Trophoblast cell (in vitro differentiated cells and primary cell): ENCODE results near the gene KRT86. TPM values are rescaled to one million over a fixed set of nuclear protein-coding genes. Genes with fewer than 3 reads are reported as not detected.
A peak's percentile ranks its signal among the peaks of the same experiment; 100 is the strongest.

ENCODE experiments used
- DNase-seq, 2 donors: peaks; one replicate each; pipeline ENCODE4 v3.0.0-alpha.2; 2016
- H2AFZ ChIP-seq: 2 replicates; pipeline ENCODE4 v1.6.1; 2013; ENCODE audit warnings: low read length, moderate library complexity, mild to moderate bottlenecking; ENCODE audit not compliant: insufficient read depth, poor library complexity
- H2AK5ac ChIP-seq: 2 replicates; pipeline ENCODE4 v1.6.1; 2013; ENCODE audit warnings: mild to moderate bottlenecking, low read length
- H2BK120ac ChIP-seq: 2 replicates; pipeline ENCODE4 v1.6.1; 2013; ENCODE audit warnings: low read length, mild to moderate bottlenecking, moderate library complexity; ENCODE audit not compliant: insufficient read depth, poor library complexity
- H2BK12ac ChIP-seq: 2 replicates; pipeline ENCODE4 v1.6.1; 2013; ENCODE audit warnings: mild to moderate bottlenecking, low read length, moderate library complexity
- H2BK5ac ChIP-seq: 2 replicates; pipeline ENCODE4 v1.6.1; 2013; ENCODE audit warnings: low read length, low read depth, moderate library complexity, mild to moderate bottlenecking; ENCODE audit not compliant: poor library complexity
- H3K14ac ChIP-seq: 2 replicates; pipeline ENCODE4 v1.6.1; 2013; ENCODE audit warnings: mild to moderate bottlenecking, low read length
- H3K18ac ChIP-seq: 2 replicates; pipeline ENCODE4 v1.6.1; 2013; ENCODE audit warnings: mild to moderate bottlenecking, low read length
- H3K23ac ChIP-seq: 2 replicates; pipeline ENCODE4 v1.6.1; 2013; ENCODE audit warnings: low read length
- H3K27ac ChIP-seq: 2 replicates; pipeline ENCODE4 v1.5.1; 2013; ENCODE audit warnings: low read depth, mild to moderate bottlenecking, inconsistent platforms, low read length, moderate library complexity
- H3K27me3 ChIP-seq: 2 replicates; pipeline ENCODE4 v1.6.1; 2013; ENCODE audit warnings: inconsistent platforms, mild to moderate bottlenecking, low read length, moderate library complexity; ENCODE audit not compliant: insufficient read depth
- H3K36me3 ChIP-seq, 2 experiments: 1 replicate in 1 of 2; 2 replicates in 1 of 2; pipeline ENCODE4 v1.6.1; 2013; ENCODE audit warnings: low read length in 2 of 2, mild to moderate bottlenecking in 2 of 2, moderate library complexity in 1 of 2; ENCODE audit not compliant: insufficient read depth in 2 of 2, control insufficient read depth in 1 of 2
- H3K4ac ChIP-seq: 2 replicates; pipeline ENCODE4 v1.6.1; 2013; ENCODE audit warnings: low read depth, mild to moderate bottlenecking, low read length, moderate library complexity
- H3K4me1 ChIP-seq, 2 experiments: 1 replicate in 1 of 2; 2 replicates in 1 of 2; pipeline ENCODE4 v1.6.1; 2013; ENCODE audit warnings: low read length in 2 of 2, mild to moderate bottlenecking in 2 of 2, moderate library complexity in 1 of 2; ENCODE audit not compliant: insufficient read depth in 2 of 2, control insufficient read depth in 1 of 2
- H3K4me2 ChIP-seq: 2 replicates; pipeline ENCODE4 v1.6.1; 2013; ENCODE audit warnings: inconsistent platforms, mild to moderate bottlenecking, low read length, moderate library complexity
- H3K4me3 ChIP-seq: 2 replicates; pipeline ENCODE4 v1.5.1; 2013; ENCODE audit warnings: mild to moderate bottlenecking, low read depth, low read length, inconsistent platforms
- H3K79me1 ChIP-seq: one replicate; pipeline ENCODE4 v1.6.1; 2013; ENCODE audit warnings: low read length
- H3K79me2 ChIP-seq: 2 replicates; pipeline ENCODE4 v1.6.1; 2013; ENCODE audit warnings: low read length, mild to moderate bottlenecking; ENCODE audit not compliant: control insufficient read depth, insufficient read depth, poor library complexity
- H3K9ac ChIP-seq: 2 replicates; pipeline ENCODE4 v1.6.1; 2013; ENCODE audit warnings: mild to moderate bottlenecking, low read length
- H3K9me3 ChIP-seq: 2 replicates; pipeline ENCODE4 v1.6.1; 2013; ENCODE audit warnings: low read depth, mild to moderate bottlenecking, control low read depth, inconsistent platforms, low read length; ENCODE audit not compliant: insufficient read depth
- H4K12ac ChIP-seq: 2 replicates; pipeline ENCODE4 v1.6.1; 2013; ENCODE audit warnings: low read depth, mild to moderate bottlenecking, low read length, moderate library complexity
- H4K8ac ChIP-seq: 2 replicates; pipeline ENCODE4 v1.6.1; 2013; ENCODE audit warnings: low read depth, mild to moderate bottlenecking, low read length, moderate library complexity
- H4K91ac ChIP-seq: one replicate; pipeline ENCODE4 v1.6.1; 2013; ENCODE audit warnings: low read depth, mild to moderate bottlenecking, low read length, moderate library complexity
- WGBS: extraction: QIAGEN DNeasy Blood & Tissue Kit; methylation state at CpG from one replicate; pipeline ENCODE4 v1.1.7; 2013; ENCODE audit warnings: missing lambda C conversion rate; ENCODE audit not compliant: insufficient read length, insufficient coverage; ENCODE audit errors: extremely low coverage; 5-methylcytosine and 5-hydroxymethylcytosine counted together
- polyA plus RNA-seq: library from polyadenylated mRNA; stranded (reverse); fragments of 200-250 nt; gene quantifications from 2 replicates; pipeline ENCODE4 v1.2.3, GENCODE V29; 2013

Gene KRT86
- polyA plus RNA-seq: 0.10 and 0.14 TPM in 2 replicates

DNA sequence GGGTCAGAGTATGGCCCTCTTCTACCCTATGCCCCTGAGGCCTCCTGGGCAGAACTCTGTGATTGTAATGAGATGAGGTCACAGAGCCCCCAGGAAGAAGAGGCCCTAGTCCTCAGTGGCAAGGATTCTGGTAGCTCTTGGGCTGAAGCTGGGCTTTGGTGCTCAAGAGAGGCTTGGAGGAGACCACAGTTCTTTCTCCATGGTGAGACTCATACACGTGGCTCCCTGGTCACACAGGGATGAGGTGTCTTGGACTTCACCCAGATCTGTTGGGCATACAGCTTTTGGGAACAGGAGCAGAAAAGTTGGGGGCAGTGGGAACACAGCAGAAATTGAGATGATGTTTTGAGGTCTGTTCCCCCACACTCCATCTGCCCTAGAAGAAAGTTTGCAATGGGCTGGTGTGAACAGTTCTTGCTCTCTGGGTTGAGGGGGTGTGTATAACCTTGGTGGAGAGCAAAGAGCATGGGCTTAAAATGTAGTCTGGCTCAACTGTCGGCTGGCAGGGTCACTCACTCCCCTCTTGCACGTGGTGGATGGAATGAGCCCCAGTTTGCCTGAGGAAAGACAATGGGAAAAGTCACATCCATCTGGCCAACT is at the start of gene KRT86:
Gene KRT86, plus strand, starts transcription at position 125 of the 600 bp plus-strand sequence. CDS start 27,272 bp downstream, outside the sequence.
- H3K14ac ChIP-seq: no peak within 1 kb of the TSS
- H3K79me1 ChIP-seq: no peaks in the 10 kb centered on the region
- no peak within 1 kb of the TSS for H3K27ac ChIP-seq
- no peak within 1 kb of the TSS for H2AK5ac ChIP-seq
- no peak for DNase-seq
- H3K27me3 ChIP-seq: no peaks in the 10 kb centered on the region
- H3K23ac ChIP-seq: no peak within 1 kb of the TSS
- H2BK120ac ChIP-seq: no peak within 1 kb of the TSS
- peaks cover 1% of the 10 kb centered on the region for H3K9me3 ChIP-seq
- no peak within 1 kb of the TSS for H3K18ac ChIP-seq
- peaks cover 5 to 10% of the 10 kb centered on the region in 2 experiments for H3K4me1 ChIP-seq
- no peak within 1 kb of the TSS for H2BK12ac ChIP-seq
- no peak within 1 kb of the TSS for H3K4ac ChIP-seq
- no peak within 1 kb of the TSS for H4K8ac ChIP-seq
- no peaks in the 10 kb centered on the region for H3K79me2 ChIP-seq
- no peak within 1 kb of the TSS for H4K12ac ChIP-seq
- H2BK5ac ChIP-seq: no peak within 1 kb of the TSS
- H3K36me3 ChIP-seq: no peaks in the 10 kb centered on the region
- no peak within 1 kb of the TSS for H2AFZ ChIP-seq
- H3K4me3 ChIP-seq: no peak within 1 kb of the TSS
- H3K9ac ChIP-seq: no peak within 1 kb of the TSS
- no peak within 1 kb of the TSS for H4K91ac ChIP-seq
- H3K4me2 ChIP-seq: no peak within 1 kb of the TSS
- no CpG with 5 or more reads among the region's 3 CpGs for WGBS

DNA sequence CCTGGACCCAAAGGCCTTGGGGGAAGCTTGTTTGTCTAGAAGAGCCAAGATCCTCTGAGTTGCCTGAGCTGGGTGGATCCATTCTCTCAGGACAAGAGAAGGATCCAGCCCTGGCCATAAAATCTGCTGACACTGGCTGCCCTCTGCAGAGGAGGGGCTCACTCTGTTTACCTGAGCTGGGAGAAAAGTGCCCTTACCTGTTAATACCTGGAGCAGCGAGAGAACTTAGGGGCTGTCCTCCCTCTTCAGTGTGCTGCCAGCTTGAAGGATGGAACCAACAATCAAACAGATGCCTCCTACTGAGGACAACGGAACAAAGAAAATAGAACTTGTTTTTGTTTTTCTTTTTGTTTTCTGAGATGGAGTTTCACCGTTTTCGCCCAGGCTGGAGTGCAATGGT is 48.7 kb upstream of the KRT86 start:
- no peak overlapping the region for H3K4ac ChIP-seq
- DNase-seq: no peak
- H3K4me1 ChIP-seq: peaks cover 21 to 25% of the 10 kb centered on the region in 2 experiments
- H4K8ac ChIP-seq: peak overlapping the region; percentile 29
- H2BK120ac ChIP-seq: peak overlapping the region; percentile 25
- H4K12ac ChIP-seq: no peak overlapping the region
- no peak overlapping the region for H2AK5ac ChIP-seq
- no CpG with 5 or more reads among the region's 4 CpGs for WGBS
- H3K79me2 ChIP-seq: peaks cover 2% of the 10 kb centered on the region
- peak overlapping the region; percentile 75 for H3K14ac ChIP-seq
- H3K27ac ChIP-seq: no peak overlapping the region
- no peaks in the 10 kb centered on the region for H3K27me3 ChIP-seq
- no peak overlapping the region for H3K18ac ChIP-seq
- peak overlapping the region; percentile 51 for H2BK12ac ChIP-seq
- H3K9me3 ChIP-seq: no peaks in the 10 kb centered on the region
- H3K4me2 ChIP-seq: no peak overlapping the region
- H3K36me3 ChIP-seq: no peaks in the 10 kb centered on the region
- H3K79me1 ChIP-seq: peaks cover 18% of the 10 kb centered on the region
- no peak overlapping the region for H3K9ac ChIP-seq
- H2AFZ ChIP-seq: no peak overlapping the region
- peak overlapping the region; percentile 45 for H4K91ac ChIP-seq
- no peak overlapping the region for H3K4me3 ChIP-seq
- H2BK5ac ChIP-seq: no peak overlapping the region
- H3K23ac ChIP-seq: no peak overlapping the region

- H3K27me3 ChIP-seq: no peaks in the 10 kb centered on the region
- no peak overlapping the region for H2BK12ac ChIP-seq
- WGBS: no CpG with 5 or more reads among the region's 4 CpGs
Observed at GRCh38 chr12:52226446-52226845, 48.0 kb upstream of the KRT86 start.

DNA sequence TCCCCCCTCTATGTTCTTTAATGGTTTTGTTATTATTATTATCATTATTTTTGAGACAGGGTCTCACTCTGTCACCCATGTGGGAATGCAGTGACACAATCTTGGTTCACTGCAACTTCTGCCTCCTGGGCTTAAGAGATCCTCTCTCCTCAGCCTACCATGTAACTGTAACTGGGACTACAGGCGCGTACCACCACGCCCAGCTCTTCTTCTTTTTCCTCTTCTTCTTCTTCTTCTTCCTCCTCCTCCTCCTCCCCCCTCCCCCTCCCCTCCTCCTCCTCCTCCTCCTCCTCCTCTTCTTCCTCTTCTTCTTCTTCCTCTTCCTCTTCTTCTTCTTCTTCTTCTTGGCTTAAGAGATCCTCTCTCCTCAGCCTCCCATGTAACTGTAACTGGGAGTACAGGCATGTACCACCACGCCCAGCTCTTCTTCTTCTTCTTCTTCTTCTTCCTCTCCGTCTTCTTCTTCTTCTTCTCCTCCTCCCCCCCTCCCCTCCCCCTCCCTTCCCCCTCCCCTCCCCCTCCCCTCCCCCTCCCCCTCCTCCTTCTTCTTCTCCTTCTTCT is 46.8 kb upstream of the KRT86 start:
- Histone ChIP-seq H3K27me3 (no peaks in the 10 kb centered on the region), H2BK12ac (no peak overlapping the region), H3K18ac (no peak overlapping the region), H4K12ac (no peak overlapping the region), H2BK120ac (no peak overlapping the region), H2AFZ (no peak overlapping the region), H4K8ac (no peak overlapping the region), H2AK5ac (no peak overlapping the region), H3K4me2 (no peak overlapping the region), H3K79me2 (peaks cover 10% of the 10 kb centered on the region), H3K4ac (no peak overlapping the region), H3K23ac (no peak overlapping the region), H3K4me3 (no peak overlapping the region), H3K79me1 (peaks cover 35% of the 10 kb centered on the region), H3K9ac (no peak overlapping the region), H3K9me3 (no peaks in the 10 kb centered on the region), H4K91ac (no peak overlapping the region), H3K36me3 (no peaks in the 10 kb centered on the region), H2BK5ac (no peak overlapping the region), H3K27ac (no peak overlapping the region), H3K14ac (no peak overlapping the region), H3K4me1 (peaks cover 35 to 40% of the 10 kb centered on the region in 2 experiments)
- no CpG with 5 or more reads among the region's 5 CpGs for WGBS
- no peak for DNase-seq

More at GRCh38 chr12:52226446-52226845, 48.0 kb upstream of the KRT86 start:
- Histone ChIP-seq H3K4ac (no peak overlapping the region), H3K9ac (no peak overlapping the region), H3K4me1 (peaks cover 28 to 32% of the 10 kb centered on the region in 2 experiments), H3K4me3 (no peak overlapping the region), H3K18ac (no peak overlapping the region), H2BK120ac (no peak overlapping the region), H4K12ac (no peak overlapping the region), H3K79me1 (peaks cover 23% of the 10 kb centered on the region), H3K79me2 (peaks cover 5% of the 10 kb centered on the region), H4K91ac (no peak overlapping the region), H3K23ac (no peak overlapping the region), H3K4me2 (no peak overlapping the region), H4K8ac (no peak overlapping the region), H2BK5ac (no peak overlapping the region), H3K9me3 (no peaks in the 10 kb centered on the region), H3K14ac (no peak overlapping the region), H3K27ac (no peak overlapping the region), H2AFZ (no peak overlapping the region), H2AK5ac (no peak overlapping the region), H3K36me3 (no peaks in the 10 kb centered on the region)
- no peak for DNase-seq
